Measurements from ENCODE around the gene IL1RN. TPM values are rescaled to one million over a fixed set of nuclear protein-coding genes. Genes with fewer than 3 reads are reported as not detected.
A peak's percentile ranks its signal among the peaks of the same experiment; 100 is the strongest.

IL1RN gene
- total and polyA plus RNA-seq, 2 of the 13 experiments (the other 11 are each of a cell fraction or from before 2014, with no cell fraction given) = 21.2 to 101 TPM

DNA sequence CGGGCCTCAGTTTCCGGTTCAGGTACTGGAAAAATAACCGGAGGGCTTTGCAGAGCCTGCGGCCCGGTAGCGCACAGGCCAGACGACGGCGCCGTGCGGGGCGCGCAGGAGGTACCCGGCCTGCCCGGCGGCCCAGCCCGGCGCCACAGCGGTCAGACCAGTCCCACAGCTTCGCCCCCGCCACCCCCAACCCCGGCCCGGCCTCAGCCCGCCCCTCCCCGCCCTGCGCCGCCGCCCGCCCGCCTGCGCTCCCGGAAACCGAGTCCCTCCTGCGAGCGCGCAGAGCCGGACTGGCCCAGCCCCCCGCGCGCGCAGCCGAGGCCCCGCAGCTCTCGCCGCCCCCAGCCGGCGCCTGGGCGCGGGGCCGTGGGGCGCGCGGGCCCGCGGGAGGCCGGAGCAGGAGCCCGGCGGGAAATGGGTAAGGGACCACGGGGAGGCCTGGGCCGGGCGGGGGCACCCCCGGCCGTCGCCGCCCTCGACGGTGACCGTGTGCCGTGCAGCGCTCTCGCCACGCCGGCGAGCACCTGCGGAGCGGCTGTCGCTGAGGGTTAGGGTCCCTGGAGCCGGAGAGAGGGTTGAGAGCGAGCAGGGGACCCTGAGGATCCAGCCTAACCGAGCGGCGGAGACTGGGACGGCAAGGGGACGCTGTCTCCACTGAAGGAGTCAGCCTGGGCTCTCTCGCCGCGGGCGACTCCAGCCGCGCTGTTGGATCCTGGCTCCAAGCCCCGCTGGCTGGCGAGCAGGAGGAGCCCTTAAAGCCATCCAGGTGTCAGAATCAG lies 29.9 kb downstream of the IL1RN start (continued):
- TF ChIP-seq RARG (CRISPR knock-in tag; IDR thresholded peaks at IDR 0.05; ENCODE audit: low read depth) (no peak), ZNF775 (CRISPR knock-in tag; IDR thresholded peaks at IDR 0.05; ENCODE audit: borderline replicate concordance) (0 out of 2 replicates have a peak, but pooled peaks have one; percentile 50), JARID2 (CRISPR knock-in tag; IDR thresholded peaks at IDR 0.05; ENCODE audit: insufficient replicate concordance) (no peak), RFX1 (IDR thresholded peaks at IDR 0.05) (no peak), ZNF160 (CRISPR knock-in tag; IDR thresholded peaks at IDR 0.05) (no peak), CENPT (CRISPR knock-in tag; IDR thresholded peaks at IDR 0.05; ENCODE audit: low read depth) (peak; percentile 77; the same call in 1 of the 2 replicates), THYN1 (CRISPR knock-in tag; IDR thresholded peaks at IDR 0.05; ENCODE audit: borderline replicate concordance, low read depth) (no peak), HIVEP1 (CRISPR knock-in tag; IDR thresholded peaks at IDR 0.05) (no peak), KLF12 (CRISPR knock-in tag; IDR thresholded peaks at IDR 0.05; ENCODE audit: borderline replicate concordance) (0 out of 2 replicates have a peak, but pooled peaks have one; percentile 6), NONO (IDR thresholded peaks at IDR 0.05) (no peak), NONO (CRISPR knock-in tag; conservative IDR thresholded peaks at IDR 0.05) (no peak), HOXA3 (CRISPR knock-in tag; IDR thresholded peaks at IDR 0.05) (no peak; the same call in 1 of the 2 replicates), ZNF432 (CRISPR knock-in tag; IDR thresholded peaks at IDR 0.05; ENCODE audit: borderline replicate concordance) (no peak), MAFK (conservative IDR thresholded peaks at IDR 0.05 in 1 of 2, IDR thresholded peaks at IDR 0.05 in 1 of 2; ENCODE audit: low read length in 2 of 2) (no peak)
- TF ChIP-seq, protein P1, sequence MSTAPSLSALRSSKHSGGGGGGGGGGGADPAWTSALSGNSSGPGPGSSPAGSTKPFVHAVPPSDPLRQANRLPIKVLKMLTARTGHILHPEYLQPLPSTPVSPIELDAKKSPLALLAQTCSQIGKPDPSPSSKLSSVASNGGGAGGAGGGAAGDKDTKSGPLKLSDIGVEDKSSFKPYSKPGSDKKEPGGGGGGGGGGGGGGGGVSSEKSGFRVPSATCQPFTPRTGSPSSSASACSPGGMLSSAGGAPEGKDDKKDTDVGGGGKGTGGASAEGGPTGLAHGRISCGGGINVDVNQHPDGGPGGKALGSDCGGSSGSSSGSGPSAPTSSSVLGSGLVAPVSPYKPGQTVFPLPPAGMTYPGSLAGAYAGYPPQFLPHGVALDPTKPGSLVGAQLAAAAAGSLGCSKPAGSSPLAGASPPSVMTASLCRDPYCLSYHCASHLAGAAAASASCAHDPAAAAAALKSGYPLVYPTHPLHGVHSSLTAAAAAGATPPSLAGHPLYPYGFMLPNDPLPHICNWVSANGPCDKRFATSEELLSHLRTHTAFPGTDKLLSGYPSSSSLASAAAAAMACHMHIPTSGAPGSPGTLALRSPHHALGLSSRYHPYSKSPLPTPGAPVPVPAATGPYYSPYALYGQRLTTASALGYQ (CRISPR knock-in tag; IDR thresholded peaks at IDR 0.05) = no peak
- TF ChIP-seq, protein P2, sequence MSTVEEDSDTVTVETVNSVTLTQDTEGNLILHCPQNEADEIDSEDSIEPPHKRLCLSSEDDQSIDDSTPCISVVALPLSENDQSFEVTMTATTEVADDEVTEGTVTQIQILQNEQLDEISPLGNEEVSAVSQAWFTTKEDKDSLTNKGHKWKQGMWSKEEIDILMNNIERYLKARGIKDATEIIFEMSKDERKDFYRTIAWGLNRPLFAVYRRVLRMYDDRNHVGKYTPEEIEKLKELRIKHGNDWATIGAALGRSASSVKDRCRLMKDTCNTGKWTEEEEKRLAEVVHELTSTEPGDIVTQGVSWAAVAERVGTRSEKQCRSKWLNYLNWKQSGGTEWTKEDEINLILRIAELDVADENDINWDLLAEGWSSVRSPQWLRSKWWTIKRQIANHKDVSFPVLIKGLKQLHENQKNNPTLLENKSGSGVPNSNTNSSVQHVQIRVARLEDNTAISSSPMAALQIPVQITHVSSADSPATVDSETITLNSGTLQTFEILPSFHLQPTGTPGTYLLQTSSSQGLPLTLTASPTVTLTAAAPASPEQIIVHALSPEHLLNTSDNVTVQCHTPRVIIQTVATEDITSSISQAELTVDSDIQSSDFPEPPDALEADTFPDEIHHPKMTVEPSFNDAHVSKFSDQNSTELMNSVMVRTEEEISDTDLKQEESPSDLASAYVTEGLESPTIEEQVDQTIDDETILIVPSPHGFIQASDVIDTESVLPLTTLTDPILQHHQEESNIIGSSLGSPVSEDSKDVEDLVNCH (CRISPR knock-in tag; IDR thresholded peaks at IDR 0.05) = no peak
- TF ChIP-seq, protein P3, sequence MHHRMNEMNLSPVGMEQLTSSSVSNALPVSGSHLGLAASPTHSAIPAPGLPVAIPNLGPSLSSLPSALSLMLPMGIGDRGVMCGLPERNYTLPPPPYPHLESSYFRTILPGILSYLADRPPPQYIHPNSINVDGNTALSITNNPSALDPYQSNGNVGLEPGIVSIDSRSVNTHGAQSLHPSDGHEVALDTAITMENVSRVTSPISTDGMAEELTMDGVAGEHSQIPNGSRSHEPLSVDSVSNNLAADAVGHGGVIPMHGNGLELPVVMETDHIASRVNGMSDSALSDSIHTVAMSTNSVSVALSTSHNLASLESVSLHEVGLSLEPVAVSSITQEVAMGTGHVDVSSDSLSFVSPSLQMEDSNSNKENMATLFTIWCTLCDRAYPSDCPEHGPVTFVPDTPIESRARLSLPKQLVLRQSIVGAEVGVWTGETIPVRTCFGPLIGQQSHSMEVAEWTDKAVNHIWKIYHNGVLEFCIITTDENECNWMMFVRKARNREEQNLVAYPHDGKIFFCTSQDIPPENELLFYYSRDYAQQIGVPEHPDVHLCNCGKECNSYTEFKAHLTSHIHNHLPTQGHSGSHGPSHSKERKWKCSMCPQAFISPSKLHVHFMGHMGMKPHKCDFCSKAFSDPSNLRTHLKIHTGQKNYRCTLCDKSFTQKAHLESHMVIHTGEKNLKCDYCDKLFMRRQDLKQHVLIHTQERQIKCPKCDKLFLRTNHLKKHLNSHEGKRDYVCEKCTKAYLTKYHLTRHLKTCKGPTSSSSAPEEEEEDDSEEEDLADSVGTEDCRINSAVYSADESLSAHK (CRISPR knock-in tag; IDR thresholded peaks at IDR 0.05; ENCODE audit: borderline replicate concordance) = 0 out of 2 replicates have a peak, but pooled peaks have one; percentile 45
- TF ChIP-seq, protein P4, sequence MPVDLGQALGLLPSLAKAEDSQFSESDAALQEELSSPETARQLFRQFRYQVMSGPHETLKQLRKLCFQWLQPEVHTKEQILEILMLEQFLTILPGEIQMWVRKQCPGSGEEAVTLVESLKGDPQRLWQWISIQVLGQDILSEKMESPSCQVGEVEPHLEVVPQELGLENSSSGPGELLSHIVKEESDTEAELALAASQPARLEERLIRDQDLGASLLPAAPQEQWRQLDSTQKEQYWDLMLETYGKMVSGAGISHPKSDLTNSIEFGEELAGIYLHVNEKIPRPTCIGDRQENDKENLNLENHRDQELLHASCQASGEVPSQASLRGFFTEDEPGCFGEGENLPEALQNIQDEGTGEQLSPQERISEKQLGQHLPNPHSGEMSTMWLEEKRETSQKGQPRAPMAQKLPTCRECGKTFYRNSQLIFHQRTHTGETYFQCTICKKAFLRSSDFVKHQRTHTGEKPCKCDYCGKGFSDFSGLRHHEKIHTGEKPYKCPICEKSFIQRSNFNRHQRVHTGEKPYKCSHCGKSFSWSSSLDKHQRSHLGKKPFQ (CRISPR knock-in tag; IDR thresholded peaks at IDR 0.05; ENCODE audit: insufficient replicate concordance) = no peak
